ENCODE measurements around the gene CCDC154.
"Not testable (repeated sequence)": the region's sequence is repeated elsewhere in the genome, so short reads cannot be mapped to it uniquely, and the experiment has no call there.

Gene CCDC154

GRCh38 chr16:1454561-1454960 lies 10.2 kb upstream of the CCDC154 start:
- no peak for DNase-seq

- DNase-seq = no peak
Measured at GRCh38 chr16:1453316-1453715, 9.0 kb upstream of the CCDC154 start.

GRCh38 chr16:1452530-1452929 lies 8.2 kb upstream of the CCDC154 start:
- DNase-seq = no peak

- DNase-seq = no peak
Measured at GRCh38 chr16:1451702-1452392, 7.5 kb upstream of the CCDC154 start.

GRCh38 chr16:1450841-1451240 lies 6.5 kb upstream of the CCDC154 start:
- DNase-seq = no peak

- DNase-seq = no peak
Measured at GRCh38 chr16:1450218-1450617, 5.9 kb upstream of the CCDC154 start.

- DNase-seq = no peak
Measured at GRCh38 chr16:1449201-1449788, 4.9 kb upstream of the CCDC154 start.

GRCh38 chr16:1448536-1449116 lies 4.3 kb upstream of the CCDC154 start:
- DNase-seq = no peak

- no peak for DNase-seq
Measured at GRCh38 chr16:1447965-1448364, 3.6 kb upstream of the CCDC154 start.

GRCh38 chr16:1446296-1447080 lies 2.1 kb upstream of the CCDC154 start:
- no peak for DNase-seq

GRCh38 chr16:1445518-1446203 lies 1.3 kb upstream of the CCDC154 start:
- DNase-seq = no peak

- DNase-seq = no peak
Measured at GRCh38 chr16:1444730-1445517, 568 bp upstream of the CCDC154 start.

GRCh38 chr16:1443403-1443973 lies 868 bp downstream of the CCDC154 start:
- DNase-seq = no peak

GRCh38 chr16:1442697-1443096 lies 1.7 kb downstream of the CCDC154 start:
- no peak for DNase-seq

- no peak for DNase-seq
Measured at GRCh38 chr16:1441391-1441829, 2.9 kb downstream of the CCDC154 start.

- DNase-seq = not testable (repeated sequence)
Measured at GRCh38 chr16:1439699-1440074, 4.7 kb downstream of the CCDC154 start.

- no peak for DNase-seq
Measured at GRCh38 chr16:1439058-1439698, 5.2 kb downstream of the CCDC154 start.

- DNase-seq = no peak
Measured at GRCh38 chr16:1438229-1439057, 5.9 kb downstream of the CCDC154 start.

- DNase-seq = no peak
Measured at GRCh38 chr16:1437606-1438005, 6.8 kb downstream of the CCDC154 start.

- no peak for DNase-seq
Measured at GRCh38 chr16:1436731-1437355, 7.5 kb downstream of the CCDC154 start.
